ENCODE measurements around the gene TENM4. TPM values are rescaled to one million over a fixed set of nuclear protein-coding genes. Genes with fewer than 3 reads are reported as not detected.

Gene TENM4
- total RNA-seq, 2 experiments from 2014 or later = not detected

DNA sequence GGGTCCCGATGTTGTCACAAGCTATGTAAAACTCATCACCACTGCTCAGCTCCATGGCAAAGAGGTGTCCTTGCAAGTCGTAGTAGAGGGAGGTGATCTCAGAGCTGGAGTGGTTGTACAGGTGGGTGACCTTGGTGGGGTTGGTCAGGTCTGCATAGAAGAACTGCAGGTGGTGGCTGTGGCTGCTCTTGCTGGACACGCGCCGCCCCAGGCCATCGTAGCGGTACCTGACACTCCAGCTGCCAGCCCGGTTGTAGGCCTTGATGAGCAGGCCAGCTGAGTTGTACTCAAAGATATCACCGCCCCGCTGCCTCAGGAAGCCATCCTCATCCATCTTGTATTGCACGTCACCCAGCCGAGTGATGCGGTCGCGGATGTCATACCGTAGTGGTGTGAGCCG lies 771.6 kb downstream of the TENM4 start:
- DNase-seq (ENCODE audit: low spot score) = no peak
- intact Hi-C loops (cut with micrococcal nuclease; ENCODE audit: unreplicated experiment) = no loop called here
- Histone ChIP-seq H3K9me3 (ENCODE audit: low read length) (no peaks in the 10 kb centered on the region), H2AFZ (ENCODE audit: low read length) (no peak overlapping the region), H4K20me1 (ENCODE audit: insufficient read depth, low read length) (no peaks in the 10 kb centered on the region), H3K4me3 (ENCODE audit: low read depth, low read length, poor library complexity, severe bottlenecking) (no peak overlapping the region), H3K79me2 (ENCODE audit: insufficient read depth, low read depth, low read length) (no peaks in the 10 kb centered on the region), H3K36me3 (ENCODE audit: insufficient read depth, low read length) (no peaks in the 10 kb centered on the region), H3K9me2 (ENCODE audit: insufficient read depth, low read length) (no peaks in the 10 kb centered on the region), H3K27ac (ENCODE audit: low read depth, low read length, poor library complexity, severe bottlenecking) (no peak overlapping the region), H3K4me1 (ENCODE audit: insufficient read depth, low read length, poor library complexity, severe bottlenecking) (no peaks in the 10 kb centered on the region), H3K4me2 (ENCODE audit: low read length) (no peak overlapping the region)
- BruUV-seq (replicated peaks) = no TSS peak
- TF ChIP-seq, protein P1, sequence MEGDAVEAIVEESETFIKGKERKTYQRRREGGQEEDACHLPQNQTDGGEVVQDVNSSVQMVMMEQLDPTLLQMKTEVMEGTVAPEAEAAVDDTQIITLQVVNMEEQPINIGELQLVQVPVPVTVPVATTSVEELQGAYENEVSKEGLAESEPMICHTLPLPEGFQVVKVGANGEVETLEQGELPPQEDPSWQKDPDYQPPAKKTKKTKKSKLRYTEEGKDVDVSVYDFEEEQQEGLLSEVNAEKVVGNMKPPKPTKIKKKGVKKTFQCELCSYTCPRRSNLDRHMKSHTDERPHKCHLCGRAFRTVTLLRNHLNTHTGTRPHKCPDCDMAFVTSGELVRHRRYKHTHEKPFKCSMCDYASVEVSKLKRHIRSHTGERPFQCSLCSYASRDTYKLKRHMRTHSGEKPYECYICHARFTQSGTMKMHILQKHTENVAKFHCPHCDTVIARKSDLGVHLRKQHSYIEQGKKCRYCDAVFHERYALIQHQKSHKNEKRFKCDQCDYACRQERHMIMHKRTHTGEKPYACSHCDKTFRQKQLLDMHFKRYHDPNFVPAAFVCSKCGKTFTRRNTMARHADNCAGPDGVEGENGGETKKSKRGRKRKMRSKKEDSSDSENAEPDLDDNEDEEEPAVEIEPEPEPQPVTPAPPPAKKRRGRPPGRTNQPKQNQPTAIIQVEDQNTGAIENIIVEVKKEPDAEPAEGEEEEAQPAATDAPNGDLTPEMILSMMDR (conservative IDR thresholded peaks at IDR 0.05; ENCODE audit: low read length) = no peak
- no peak for TF ChIP-seq EZH2phosphoT487 (IDR thresholded peaks at IDR 0.05; ENCODE audit: borderline replicate concordance, low read depth, low read length)
- CTCF ChIA-PET (ENCODE audit: unreplicated experiment) = no interaction called here
- POLR2A ChIA-PET = no interaction called here

DNA sequence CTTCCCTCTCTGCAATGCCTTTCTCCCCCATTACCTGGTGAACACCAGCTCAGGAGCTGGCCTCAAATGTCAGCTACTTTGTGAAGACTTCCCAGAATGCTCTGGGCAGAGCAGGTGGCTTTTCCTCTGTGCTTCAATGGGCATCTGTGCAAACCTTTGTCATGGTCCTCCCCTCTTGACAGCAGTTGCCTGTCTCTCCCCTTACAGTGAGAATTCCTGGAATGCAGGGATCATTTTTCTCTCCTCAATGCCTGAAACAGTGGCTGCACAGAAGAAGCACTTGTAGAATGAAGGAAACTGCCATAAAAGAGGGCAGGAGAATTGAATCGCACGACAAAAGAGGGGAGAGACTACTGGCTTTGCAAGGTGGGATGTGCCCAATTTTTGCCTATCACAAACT lies 773.4 kb downstream of the TENM4 start:
- Histone ChIP-seq H3K79me2 (ENCODE audit: insufficient read depth, low read depth, low read length) (no peaks in the 10 kb centered on the region), H3K4me3 (ENCODE audit: low read depth, low read length, poor library complexity, severe bottlenecking) (no peak overlapping the region), H4K20me1 (ENCODE audit: insufficient read depth, low read length) (no peaks in the 10 kb centered on the region), H3K36me3 (ENCODE audit: insufficient read depth, low read length) (no peaks in the 10 kb centered on the region), H3K4me1 (ENCODE audit: insufficient read depth, low read length, poor library complexity, severe bottlenecking) (no peaks in the 10 kb centered on the region), H3K27ac (ENCODE audit: low read depth, low read length, poor library complexity, severe bottlenecking) (no peak overlapping the region), H3K9me3 (ENCODE audit: low read length) (no peaks in the 10 kb centered on the region), H2AFZ (ENCODE audit: low read length) (no peak overlapping the region), H3K4me2 (ENCODE audit: low read length) (no peak overlapping the region), H3K9me2 (ENCODE audit: insufficient read depth, low read length) (no peaks in the 10 kb centered on the region)
- intact Hi-C loops (cut with micrococcal nuclease; ENCODE audit: unreplicated experiment) = no loop called here
- DNase-seq (ENCODE audit: low spot score) = no peak
- ChIA-PET POLR2A (no interaction called here), CTCF (ENCODE audit: unreplicated experiment) (no interaction called here)
- no TSS peak for BruUV-seq (replicated peaks)
- no peak for TF ChIP-seq EZH2phosphoT487 (IDR thresholded peaks at IDR 0.05; ENCODE audit: borderline replicate concordance, low read depth, low read length)
- TF ChIP-seq, protein P1 (conservative IDR thresholded peaks at IDR 0.05; ENCODE audit: low read length) = no peak

DNA sequence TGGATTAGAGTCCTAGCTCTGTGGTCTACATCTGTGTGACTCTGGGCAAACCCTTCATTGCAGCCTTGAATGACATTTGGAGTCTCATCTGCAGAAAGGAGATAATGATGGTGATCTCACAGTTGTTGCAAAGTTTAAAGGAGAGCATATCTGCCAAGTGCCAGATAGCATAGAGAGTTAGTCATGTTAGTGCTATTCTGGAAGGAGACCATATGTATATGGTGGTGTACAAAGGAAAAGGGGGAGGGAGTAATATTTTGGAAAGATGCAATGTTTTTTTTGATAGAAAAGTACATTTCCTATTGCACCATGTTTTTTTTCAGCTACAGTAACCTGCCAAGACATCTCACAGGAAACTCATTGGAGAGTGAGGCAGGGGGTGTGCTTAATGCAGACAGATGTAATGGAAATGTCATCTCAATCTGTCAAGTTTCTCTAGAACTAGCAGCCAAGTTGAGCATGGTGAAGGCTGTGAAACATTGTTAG lies 774.1 kb downstream of the TENM4 start:
- Histone ChIP-seq H3K4me3 (ENCODE audit: low read depth, low read length, poor library complexity, severe bottlenecking) (no peak overlapping the region), H3K36me3 (ENCODE audit: insufficient read depth, low read length) (no peaks in the 10 kb centered on the region), H3K4me2 (ENCODE audit: low read length) (no peak overlapping the region), H2AFZ (ENCODE audit: low read length) (no peak overlapping the region), H3K9me3 (ENCODE audit: low read length) (no peaks in the 10 kb centered on the region), H3K27ac (ENCODE audit: low read depth, low read length, poor library complexity, severe bottlenecking) (no peak overlapping the region), H3K79me2 (ENCODE audit: insufficient read depth, low read depth, low read length) (no peaks in the 10 kb centered on the region), H3K9me2 (ENCODE audit: insufficient read depth, low read length) (no peaks in the 10 kb centered on the region), H4K20me1 (ENCODE audit: insufficient read depth, low read length) (no peaks in the 10 kb centered on the region), H3K4me1 (ENCODE audit: insufficient read depth, low read length, poor library complexity, severe bottlenecking) (no peaks in the 10 kb centered on the region)
- ChIA-PET POLR2A (interaction anchor here (0.6 kb wide), 1 partner anchor 346 kb away, joined by 4 read pairs; no protein-coding TSS in a partner anchor), CTCF (ENCODE audit: unreplicated experiment) (interaction anchor here (0.5 to 0.6 kb wide), 2 partner anchors 115 to 434 kb away, joined by 3 read pairs; no protein-coding TSS in a partner anchor)
- BruUV-seq (replicated peaks) = no TSS peak
- DNase-seq (ENCODE audit: low spot score) = no peak
- intact Hi-C loops (cut with micrococcal nuclease; ENCODE audit: unreplicated experiment) = no loop called here
- no peak for TF ChIP-seq EZH2phosphoT487 (IDR thresholded peaks at IDR 0.05; ENCODE audit: borderline replicate concordance, low read depth, low read length)
- TF ChIP-seq, protein P1 (conservative IDR thresholded peaks at IDR 0.05; ENCODE audit: low read length) = no peak
